D721Med (cell line): ENCODE results near the gene WFDC10B.
"Not testable (repeated sequence)": the region's sequence is repeated elsewhere in the genome, so short reads cannot be mapped to it uniquely, and the experiment has no call there.

ENCODE experiments used
- DNase-seq: peaks from one replicate; pipeline ENCODE4 v3.0.0; 2011; ENCODE audit warnings: low spot score; ENCODE audit not compliant: insufficient read length
- FAIRE-seq: peaks from 2 replicates; lab custom pipeline; 2011; peaks lifted over from hg19 to GRCh38; lab: Jason Lieb, UNC
- CTCF ChIP-seq: IDR thresholded peaks from 2 replicates; pipeline ENCODE4 v1.5.1; 2012; ENCODE audit warnings: mild to moderate bottlenecking, control low read depth; ENCODE audit not compliant: insufficient read depth; ENCODE audit errors: missing control alignments

WFDC10B gene

GRCh38 chr20:45732199-45732598 lies 27.4 kb upstream of the WFDC10B start:
- DNase-seq: no peak
- FAIRE-seq: no peak
- TF ChIP-seq CTCF: no peak

DNA sequence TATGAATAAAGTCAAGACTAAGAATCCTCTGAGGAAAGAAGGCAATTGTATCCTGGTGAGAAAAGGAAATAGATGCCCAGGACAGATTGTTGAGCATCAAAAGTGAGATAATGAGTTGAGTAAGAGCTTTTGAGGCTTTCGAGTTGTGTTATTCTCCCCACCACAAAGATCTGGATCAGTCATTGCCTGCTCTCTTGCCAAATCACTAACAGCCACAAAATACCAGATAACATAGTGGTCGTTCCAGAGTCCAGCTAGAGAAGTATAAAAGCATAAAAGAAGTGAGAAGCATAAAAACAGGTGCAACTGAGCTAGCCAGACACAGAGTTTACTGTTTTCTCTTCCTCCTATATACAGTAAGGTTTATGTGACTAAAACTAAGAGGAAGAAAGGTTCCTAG lies 22.2 kb upstream of the WFDC10B start:
- no peak for FAIRE-seq

DNA sequence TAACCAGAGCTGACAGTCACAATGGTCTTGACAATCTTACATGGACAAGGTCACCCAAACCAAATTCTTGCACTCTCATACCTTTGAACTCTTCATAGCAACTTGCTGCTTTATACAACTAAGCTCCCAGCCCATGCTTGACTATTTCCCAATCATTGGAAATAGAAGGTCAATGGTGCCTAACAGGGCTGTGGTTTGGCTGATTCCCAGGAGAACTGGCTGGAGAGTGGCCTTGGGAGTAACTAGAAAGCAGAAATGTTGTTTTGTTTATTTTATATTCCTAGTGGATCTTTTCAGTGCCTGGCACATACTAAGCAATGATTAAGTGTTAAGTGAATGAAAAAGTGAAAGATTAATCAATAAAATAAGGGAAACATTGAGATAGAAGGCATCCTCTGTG lies 20.3 kb upstream of the WFDC10B start:
- DNase-seq: no peak
- FAIRE-seq: no peak
- no peak for TF ChIP-seq CTCF

More for the DNA sequence above, 22.2 kb upstream of the WFDC10B start:
- no peak for TF ChIP-seq CTCF
- DNase-seq: no peak

DNA sequence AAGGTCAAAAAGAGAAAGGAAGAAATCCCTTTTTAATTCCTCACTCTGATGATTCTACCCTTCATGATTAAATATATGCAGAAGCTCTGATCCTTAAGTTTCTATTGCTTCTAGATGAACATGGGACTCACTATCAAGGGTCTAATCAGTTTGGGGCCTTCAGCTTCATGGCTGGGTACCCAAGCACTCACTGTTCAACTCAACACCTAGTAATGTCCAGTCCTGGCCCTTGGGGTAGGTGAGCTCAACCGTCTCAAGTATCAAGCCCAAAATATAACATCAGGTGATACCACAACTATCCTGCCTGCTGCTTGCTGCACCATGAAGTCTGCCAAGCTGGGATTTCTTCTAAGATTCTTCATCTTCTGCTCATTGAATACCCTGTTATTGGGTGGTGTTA lies 17.2 kb upstream of the WFDC10B start, which contains the start of gene SPINT4:
TSS of gene SPINT4 (plus strand) at position 301 of the 400 bp plus-strand sequence. CDS start at position 322, 21 bp downstream.
- no peak for FAIRE-seq
- no peak for TF ChIP-seq CTCF

DNA sequence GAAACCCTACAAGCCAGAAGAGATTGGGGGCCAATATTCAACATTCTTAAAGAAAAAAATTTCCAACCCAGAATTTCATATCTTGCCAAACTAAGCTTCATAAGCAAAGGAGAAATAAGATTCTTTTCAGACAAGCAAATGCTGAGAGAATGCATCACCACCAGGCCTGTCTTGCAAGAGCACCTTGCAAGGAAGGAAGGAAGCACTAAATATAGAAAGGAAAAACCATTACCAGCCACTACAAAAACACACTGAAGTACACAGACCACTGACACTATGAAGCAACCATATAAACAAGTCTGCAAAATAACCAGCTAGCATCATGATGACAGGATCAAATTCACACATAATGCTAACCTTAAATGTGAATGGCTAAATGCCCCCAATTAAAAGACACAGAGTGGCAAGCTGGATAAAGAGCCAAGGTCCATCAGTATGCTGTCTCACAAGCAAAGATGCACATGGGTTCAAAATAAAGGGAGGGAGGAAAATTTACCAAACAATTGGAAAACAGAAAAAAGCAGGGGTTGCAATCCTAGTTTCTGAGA lies 11.4 kb upstream of the WFDC10B start:
- not testable (repeated sequence) for FAIRE-seq, DNase-seq

More for the DNA sequence above, 17.2 kb upstream of the WFDC10B start, which contains the start of gene SPINT4:
- DNase-seq: no peak

DNA sequence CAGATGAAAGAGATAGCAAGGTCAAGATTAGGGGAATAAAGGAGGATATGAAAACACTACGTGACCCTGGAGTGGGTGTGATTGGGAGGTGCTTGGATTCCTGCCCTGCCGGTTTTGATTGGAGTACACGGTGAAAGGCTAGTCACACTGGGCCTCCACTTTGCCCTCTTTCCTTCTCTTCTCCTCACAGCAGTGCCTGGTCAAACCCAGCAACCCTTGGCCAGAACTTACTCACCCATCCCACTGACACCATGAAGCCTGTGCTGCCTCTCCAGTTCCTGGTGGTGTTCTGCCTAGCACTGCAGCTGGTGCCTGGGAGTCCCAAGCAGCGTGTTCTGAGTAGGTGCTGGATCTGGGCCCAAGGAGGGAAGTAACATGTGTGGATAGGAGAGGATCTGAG lies 2.9 kb downstream of the WFDC10B start, which contains the start of gene WFDC13:
TSS of gene WFDC13 (plus strand) at position 166 of the 400 bp plus-strand sequence. CDS start at position 252, 86 bp downstream.
- no peak for TF ChIP-seq CTCF
- DNase-seq (no peak), FAIRE-seq (no peak)

DNA sequence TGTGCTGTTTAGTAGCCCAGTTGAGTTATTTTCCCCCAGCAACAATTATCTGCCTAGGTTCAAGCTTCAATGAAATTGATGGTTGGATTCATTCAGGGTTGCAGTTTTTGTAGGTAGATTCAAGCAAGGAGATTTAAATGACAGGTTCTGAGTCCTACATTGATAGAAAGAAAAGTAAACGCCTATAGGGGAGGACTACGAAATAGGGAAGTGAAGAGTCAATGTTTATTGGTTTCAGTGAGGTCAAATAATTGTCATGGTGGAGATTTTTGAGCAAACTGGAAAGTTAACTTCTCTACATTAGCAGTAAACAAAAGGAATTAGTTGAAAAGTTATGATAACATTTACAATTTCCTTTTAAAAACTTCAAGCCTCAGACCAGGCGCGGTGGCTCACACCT lies 3.7 kb downstream of the WFDC10B start:
- DNase-seq (no peak), FAIRE-seq (no peak)
- TF ChIP-seq CTCF: no peak
